Effector memory CD8-positive, alpha-beta T cell (primary cell): ENCODE measurements around the gene TXNL4A.

ENCODE experiments used
- ATAC-seq: fragments of 150-1000 bp; cut with Tn5 transposase; replicated peaks from 2 replicates; pipeline ENCODE4 v1.10.0; 2021; ENCODE audit warnings: mild to moderate bottlenecking, moderate library complexity
- DNase-seq, 3 experiments: peaks; one replicate each; pipeline ENCODE4 v3.0.0; 2021
- H3K27ac Mint-ChIP-seq, 2 donors: one replicate each; pipeline ENCODE4 v1.8.0; 2022; ENCODE audit warnings: mild to moderate bottlenecking in 2 of 2, mixed read lengths in 2 of 2, moderate library complexity in 2 of 2
- H3K27me3 Mint-ChIP-seq, 2 donors: one replicate each; pipeline ENCODE4 v1.8.0; 2022; ENCODE audit warnings: mixed read lengths in 2 of 2
- H3K36me3 Mint-ChIP-seq: one replicate; pipeline ENCODE4 v1.8.0; 2022; ENCODE audit warnings: mild to moderate bottlenecking, moderate library complexity, mixed read lengths; ENCODE audit not compliant: insufficient read depth
- H3K4me1 Mint-ChIP-seq, 2 donors: one replicate each; pipeline ENCODE4 v1.8.0; 2022; ENCODE audit warnings: low read depth in 2 of 2, mixed read lengths in 2 of 2
- H3K4me3 Mint-ChIP-seq, 2 donors: one replicate each; pipeline ENCODE4 v1.8.0; 2022; ENCODE audit warnings: mild to moderate bottlenecking in 2 of 2, mixed read lengths in 2 of 2, moderate library complexity in 2 of 2
- H3K9me3 Mint-ChIP-seq, 2 donors: one replicate each; pipeline ENCODE4 v1.8.0; 2022; ENCODE audit warnings: mixed read lengths in 2 of 2

The TXNL4A gene

GRCh38 chr18:79938196-79938595 is 50.2 kb downstream of the TXNL4A start:
- no peak for ATAC-seq
- Mint-ChIP-seq H3K4me1 (peaks cover 7 to 19% of the 10 kb centered on the region in 2 donors), H3K27ac (peak overlapping the region in 1 of 2 donors; percentile 69), H3K9me3 (peaks cover 2 to 15% of the 10 kb centered on the region in 2 donors), H3K4me3 (no peak overlapping the region), H3K36me3 (peaks cover 48% of the 10 kb centered on the region), H3K27me3 (no peaks in the 10 kb centered on the region)
- no peak for DNase-seq

GRCh38 chr18:79937103-79937860 is 51.1 kb downstream of the TXNL4A start:
- Mint-ChIP-seq H3K27ac (no peak overlapping the region), H3K27me3 (no peaks in the 10 kb centered on the region), H3K4me1 (peaks cover 7 to 19% of the 10 kb centered on the region in 2 donors), H3K9me3 (peaks cover 2 to 23% of the 10 kb centered on the region in 2 donors), H3K36me3 (peaks cover 45% of the 10 kb centered on the region), H3K4me3 (peak overlapping the region in 1 of 2 donors; percentile 14)
- no peak for DNase-seq
- ATAC-seq, result no peak

GRCh38 chr18:79936641-79937040 is 51.7 kb downstream of the TXNL4A start:
- Mint-ChIP-seq H3K4me3 (no peak overlapping the region), H3K9me3 (peaks cover 2 to 27% of the 10 kb centered on the region in 2 donors), H3K4me1 (peaks cover 7 to 14% of the 10 kb centered on the region in 2 donors), H3K27me3 (no peaks in the 10 kb centered on the region), H3K36me3 (peaks cover 45% of the 10 kb centered on the region), H3K27ac (no peak overlapping the region)
- DNase-seq (no peak), ATAC-seq (no peak)

- H3K27me3 Mint-ChIP-seq, result no peaks in the 10 kb centered on the region
- no peak overlapping the region for H3K4me3 Mint-ChIP-seq
- no peak overlapping the region for H3K27ac Mint-ChIP-seq
- peaks cover 2 to 27% of the 10 kb centered on the region in 2 donors for H3K9me3 Mint-ChIP-seq
- peaks cover 7 to 14% of the 10 kb centered on the region in 2 donors for H3K4me1 Mint-ChIP-seq
- DNase-seq (no peak), ATAC-seq (no peak)
- peaks cover 40% of the 10 kb centered on the region for H3K36me3 Mint-ChIP-seq
Observed at GRCh38 chr18:79935925-79936324, 52.4 kb downstream of the TXNL4A start.

GRCh38 chr18:79935499-79935898 is 52.9 kb downstream of the TXNL4A start:
- H3K36me3 Mint-ChIP-seq, result peaks cover 40% of the 10 kb centered on the region
- ATAC-seq (no peak), DNase-seq (no peak)
- H3K4me3 Mint-ChIP-seq, result no peak overlapping the region
- no peaks in the 10 kb centered on the region for H3K27me3 Mint-ChIP-seq
- H3K9me3 Mint-ChIP-seq, result peaks cover 2 to 27% of the 10 kb centered on the region in 2 donors
- no peak overlapping the region for H3K27ac Mint-ChIP-seq
- H3K4me1 Mint-ChIP-seq, result peaks cover 7 to 14% of the 10 kb centered on the region in 2 donors

- Mint-ChIP-seq H3K4me3 (no peak overlapping the region), H3K27me3 (no peaks in the 10 kb centered on the region), H3K4me1 (peaks cover 7 to 14% of the 10 kb centered on the region in 2 donors), H3K9me3 (peaks cover 2 to 27% of the 10 kb centered on the region in 2 donors), H3K27ac (no peak overlapping the region), H3K36me3 (peaks cover 39% of the 10 kb centered on the region)
- ATAC-seq, result no peak
- DNase-seq, result no peak
Observed at GRCh38 chr18:79935098-79935480, 53.3 kb downstream of the TXNL4A start.

GRCh38 chr18:79934311-79935097 is 53.9 kb downstream of the TXNL4A start:
- DNase-seq, result no peak

GRCh38 chr18:79933765-79934164 is 54.6 kb downstream of the TXNL4A start:
- no peak overlapping the region for H3K4me3 Mint-ChIP-seq
- H3K4me1 Mint-ChIP-seq, result peaks cover 5 to 14% of the 10 kb centered on the region in 2 donors
- no peak for ATAC-seq
- peaks cover 9 to 41% of the 10 kb centered on the region in 2 donors for H3K9me3 Mint-ChIP-seq
- H3K27ac Mint-ChIP-seq, result no peak overlapping the region
- H3K36me3 Mint-ChIP-seq, result peaks cover 34% of the 10 kb centered on the region
- DNase-seq, result no peak
- H3K27me3 Mint-ChIP-seq, result no peaks in the 10 kb centered on the region

More at GRCh38 chr18:79934311-79935097, 53.9 kb downstream of the TXNL4A start:
- Mint-ChIP-seq H3K4me3 (no peak overlapping the region), H3K4me1 (peaks cover 3 to 10% of the 10 kb centered on the region in 2 donors), H3K9me3 (peaks cover 5 to 33% of the 10 kb centered on the region in 2 donors), H3K27me3 (no peaks in the 10 kb centered on the region), H3K36me3 (peaks cover 39% of the 10 kb centered on the region), H3K27ac (no peak overlapping the region)
- no peak for ATAC-seq

- Mint-ChIP-seq H3K27me3 (no peaks in the 10 kb centered on the region), H3K4me3 (no peak overlapping the region), H3K27ac (no peak overlapping the region), H3K9me3 (peaks cover 9 to 43% of the 10 kb centered on the region in 2 donors), H3K4me1 (peaks cover 5 to 14% of the 10 kb centered on the region in 2 donors), H3K36me3 (peaks cover 30% of the 10 kb centered on the region)
- ATAC-seq (no peak), DNase-seq (no peak)
Observed at GRCh38 chr18:79932907-79933306, 55.5 kb downstream of the TXNL4A start.

- ATAC-seq (no peak), DNase-seq (no peak)
- H3K27ac Mint-ChIP-seq, result no peak overlapping the region
- peaks cover 9 to 43% of the 10 kb centered on the region in 2 donors for H3K9me3 Mint-ChIP-seq
- peaks cover 6 to 7% of the 10 kb centered on the region in 2 donors for H3K4me1 Mint-ChIP-seq
- H3K4me3 Mint-ChIP-seq, result no peak overlapping the region
- H3K27me3 Mint-ChIP-seq, result no peaks in the 10 kb centered on the region
- H3K36me3 Mint-ChIP-seq, result peaks cover 29% of the 10 kb centered on the region
Observed at GRCh38 chr18:79931475-79931874, 56.9 kb downstream of the TXNL4A start.

- Mint-ChIP-seq H3K4me1 (peaks cover 7 to 8% of the 10 kb centered on the region in 2 donors), H3K9me3 (peaks cover 7 to 36% of the 10 kb centered on the region in 2 donors), H3K4me3 (no peak overlapping the region), H3K36me3 (peaks cover 38% of the 10 kb centered on the region), H3K27me3 (no peaks in the 10 kb centered on the region), H3K27ac (peak overlapping the region in 1 of 2 donors; percentile 64)
- ATAC-seq (no peak), DNase-seq (no peak)
Observed at GRCh38 chr18:79930020-79930642, 58.2 kb downstream of the TXNL4A start.

- no peak for ATAC-seq
- DNase-seq, result no peak
- no peaks in the 10 kb centered on the region for H3K27me3 Mint-ChIP-seq
Observed at GRCh38 chr18:79928563-79928960, 59.8 kb downstream of the TXNL4A start.

More at GRCh38 chr18:79928563-79928960, 59.8 kb downstream of the TXNL4A start:
- Mint-ChIP-seq H3K4me3 (peak overlapping the region in 1 of 2 donors; percentile 25), H3K36me3 (peaks cover 43% of the 10 kb centered on the region), H3K27ac (no peak overlapping the region), H3K4me1 (peaks cover 7 to 8% of the 10 kb centered on the region in 2 donors), H3K9me3 (peaks cover 7 to 31% of the 10 kb centered on the region in 2 donors)
